GM19193 (cell line): Measurements from ENCODE around the gene ERI2.

ENCODE experiments used
- POLR2A ChIP-seq: IDR thresholded peaks from 4 replicates; pipeline ENCODE4 v1.6.1; 2011; ENCODE audit not compliant: insufficient read depth, insufficient read length; ENCODE audit errors: extremely low read depth

Gene ERI2

GRCh38 chr16:20760346-20760745, 45.9 kb downstream of the ERI2 start:
- TF ChIP-seq POLR2A = no peak

- TF ChIP-seq POLR2A = no peak
Measured at GRCh38 chr16:20755238-20755637, 51.0 kb downstream of the ERI2 start.

- TF ChIP-seq POLR2A = no peak
Measured at GRCh38 chr16:20753727-20754126, 52.5 kb downstream of the ERI2 start.

- no peak for TF ChIP-seq POLR2A
Measured at GRCh38 chr16:20750558-20750957, 55.7 kb downstream of the ERI2 start.

GRCh38 chr16:20749474-20749873, 56.8 kb downstream of the ERI2 start:
- TF ChIP-seq POLR2A = no peak

- TF ChIP-seq POLR2A = no peak
Measured at GRCh38 chr16:20747030-20747816, 59.0 kb downstream of the ERI2 start.

GRCh38 chr16:20746461-20746860, 59.8 kb downstream of the ERI2 start:
- TF ChIP-seq POLR2A = no peak
